K562 (cell line): ENCODE data around the gene CTRB1. TPM values are rescaled to one million over a fixed set of nuclear protein-coding genes. Genes with fewer than 3 reads are reported as not detected.

ENCODE experiments used
- HOMEZ ChIP-seq: fragments of 250-450 bp; sonication (Bioruptor Pico); IDR thresholded peaks from 2 replicates; pipeline ENCODE4 v1.4.0; 2020; ENCODE audit warnings: mild to moderate bottlenecking, moderate library complexity
- PYGO2 ChIP-seq: fragments of 450-650 bp; IDR thresholded peaks from 2 replicates; pipeline ENCODE4 v1.6.1; 2016; ENCODE audit warnings: mild to moderate bottlenecking, missing genetic modification characterization, moderate library complexity, missing compliant biosample characterization
- SAFB2 ChIP-seq: fragments of 200-400 bp; formaldehyde crosslinking; IDR thresholded peaks from 2 replicates; pipeline ENCODE4 v1.6.1; 2018; ENCODE audit warnings: borderline replicate concordance, low read length, low read depth, moderate library complexity; ENCODE audit not compliant: severe bottlenecking
- ZBTB11 ChIP-seq, 3 experiments: fragments of 200-800 bp in 1 of 3; fragments of 250-450 bp in 1 of 3; fragments of 450-650 bp in 1 of 3; sonication (Bioruptor Pico) in 1 of 3; sonication (Bioruptor generic) in 1 of 3; formaldehyde crosslinking in 1 of 3; IDR thresholded peaks; 2 replicates each; pipeline versions ENCODE4 v1.6.1 to v1.8.0; 2016 to 2022; ENCODE audit warnings: mild to moderate bottlenecking in 2 of 3, missing genetic modification characterization in 2 of 3, missing compliant biosample characterization in 1 of 3, moderate library complexity in 1 of 3
- polyA plus RNA-seq, 8 experiments: library from polyadenylated mRNA; depleted of rRNA in 4 of 8; stranded (reverse) in 5 of 8; unstranded in 3 of 8; fragments of >200 nt; fragmentation: Nextera tagmentation in 2 of 8; fragmentation: Illumina TruSeq in 1 of 8; extraction: Ambion mirVana in 2 of 8; extraction: Trizol in 1 of 8; gene quantifications; 2 replicates each; pipeline versions ENCODE4 v1.2.1 to v1.2.3, GENCODE V29; 2011 to 2014; ENCODE audit warnings: inconsistent platforms in 1 of 8, missing spikeins in 1 of 8
- total RNA-seq, 7 experiments: library from RNA; depleted of rRNA in 6 of 7; stranded (reverse); fragments of >200 nt in 6 of 7; fragmentation: Illumina TruSeq in 2 of 7; extraction: Trizol in 2 of 7; gene quantifications; 2 replicates each; pipeline versions ENCODE4 v1.2.1 to v1.2.3, GENCODE V29; 2011 to 2021; ENCODE audit warnings: low replicate concordance in 1 of 7
- TF ChIP-seq, protein P1 (sequence below), 2 experiments: fragments of 450-650 bp; IDR thresholded peaks; 2 replicates each; pipeline ENCODE4 v1.6.1; 2016

Gene CTRB1
- total and polyA plus RNA-seq, 9 of the 15 experiments (the other 6 are each of a cell fraction or from before 2014, with no cell fraction given), result 2.3 TPM; not detected in 8

- TF ChIP-seq, protein P1, sequence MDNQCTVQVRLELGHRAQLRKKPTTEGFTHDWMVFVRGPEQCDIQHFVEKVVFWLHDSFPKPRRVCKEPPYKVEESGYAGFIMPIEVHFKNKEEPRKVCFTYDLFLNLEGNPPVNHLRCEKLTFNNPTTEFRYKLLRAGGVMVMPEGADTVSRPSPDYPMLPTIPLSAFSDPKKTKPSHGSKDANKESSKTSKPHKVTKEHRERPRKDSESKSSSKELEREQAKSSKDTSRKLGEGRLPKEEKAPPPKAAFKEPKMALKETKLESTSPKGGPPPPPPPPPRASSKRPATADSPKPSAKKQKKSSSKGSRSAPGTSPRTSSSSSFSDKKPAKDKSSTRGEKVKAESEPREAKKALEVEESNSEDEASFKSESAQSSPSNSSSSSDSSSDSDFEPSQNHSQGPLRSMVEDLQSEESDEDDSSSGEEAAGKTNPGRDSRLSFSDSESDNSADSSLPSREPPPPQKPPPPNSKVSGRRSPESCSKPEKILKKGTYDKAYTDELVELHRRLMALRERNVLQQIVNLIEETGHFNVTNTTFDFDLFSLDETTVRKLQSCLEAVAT (IDR thresholded peaks at IDR 0.05), result no peak
- TF ChIP-seq PYGO2 (tag) (no peak), HOMEZ (no peak), ZBTB11 (CRISPR knock-in tag; IDR thresholded peaks at IDR 0.05) (no peak), SAFB2 (no peak)
- TF ChIP-seq, all 486 proteins: peak for 0
Observed at GRCh38 chr16:75272097-75272551, 53.3 kb downstream of the CTRB1 start (continued).
